Measurements from ENCODE around the gene CWC15.

Gene CWC15

DNA sequence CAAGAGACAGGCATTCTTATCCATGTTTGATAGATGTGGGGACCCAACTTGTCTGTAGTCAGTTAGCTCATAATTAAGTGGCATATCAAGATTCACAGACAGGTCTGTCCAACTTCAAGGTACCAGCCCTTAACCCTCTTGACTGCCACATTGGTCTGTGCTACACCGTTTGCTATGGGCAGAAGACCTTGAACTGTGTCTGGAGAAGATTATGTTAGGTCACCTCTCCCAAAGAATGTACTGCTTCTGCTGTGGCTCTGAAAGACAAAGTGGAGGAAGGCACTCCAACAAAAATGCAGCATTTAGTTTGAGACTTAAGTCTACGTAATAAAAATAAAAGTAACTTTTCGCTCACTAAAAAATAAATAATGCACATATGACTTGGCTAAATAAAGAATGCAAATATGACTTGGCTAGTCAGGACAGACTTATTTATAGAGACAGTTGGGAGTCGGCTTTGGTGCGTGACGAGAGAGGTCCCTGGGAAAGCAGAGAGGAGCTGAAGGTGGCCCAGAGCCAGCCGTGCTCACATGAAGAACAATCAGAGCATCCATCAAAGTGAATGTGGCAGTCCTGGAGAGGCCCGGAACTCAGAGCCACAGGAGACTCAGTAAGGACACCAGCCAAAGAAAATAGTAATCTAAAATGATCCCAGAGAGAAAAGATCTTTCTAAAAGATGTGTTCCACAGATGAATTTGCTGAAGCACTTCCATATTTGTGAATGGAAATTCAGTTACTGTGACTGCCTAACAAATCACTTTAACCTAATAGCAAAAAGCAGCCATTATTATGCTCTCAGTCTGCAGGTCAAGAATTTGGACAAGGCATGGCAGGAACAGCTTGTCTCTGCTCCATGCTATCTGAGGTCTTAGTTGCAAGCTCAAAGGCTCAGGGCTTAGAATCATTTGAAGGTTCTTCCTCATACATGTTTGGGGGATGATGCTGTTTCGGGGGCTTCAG is 35.0 kb downstream of the CWC15 start:
- H3K4me3 ChIP-seq (ENCODE audit: low read depth, low read length) = no peak overlapping the region
- no peaks in the 10 kb centered on the region for H3K4me1 ChIP-seq (ENCODE audit: control insufficient read depth, insufficient read depth, low read length)
- no peak overlapping the region for H3K27ac ChIP-seq (ENCODE audit: extremely low read depth, low read depth, low read length)
- H3K36me3 ChIP-seq (ENCODE audit: control insufficient read depth in 2 of 2, insufficient read depth in 1 of 2, low read length in 2 of 2) = no peaks in the 10 kb centered on the region
- ChIA-PET CTCF (no interaction called here), POLR2A (no interaction called here)
- no peaks in the 10 kb centered on the region for H3K9me3 ChIP-seq (ENCODE audit: control insufficient read depth, insufficient read depth, low read depth, low read length)
- TF ChIP-seq KLF9 (tag by site-specific recombination; IDR thresholded peaks at IDR 0.05; ENCODE audit: low read depth) (no peak), PRDM6 (tag by site-specific recombination; IDR thresholded peaks at IDR 0.05) (no peak), OVOL3 (tag by site-specific recombination; IDR thresholded peaks at IDR 0.05) (peak; percentile 45; the same call in 1 of the 2 replicates), ZNF843 (tag by site-specific recombination; IDR thresholded peaks at IDR 0.05) (0 out of 2 replicates have a peak, but pooled peaks have one; percentile 20), ZBTB6 (tag by site-specific recombination; IDR thresholded peaks at IDR 0.05) (peak; percentile 51; the same call in 1 of the 2 replicates), ZBTB17 (tag by site-specific recombination; IDR thresholded peaks at IDR 0.05) (peak; percentile 84), ZNF610 (tag by site-specific recombination; IDR thresholded peaks at IDR 0.05; ENCODE audit: borderline replicate concordance) (0 out of 2 replicates have a peak, but pooled peaks have one; percentile 32), ZNF626 (tag by site-specific recombination; IDR thresholded peaks at IDR 0.05) (no peak), ZNF777 (tag by site-specific recombination; IDR thresholded peaks at IDR 0.05; ENCODE audit: borderline replicate concordance) (no peak), ZBTB20 (tag by site-specific recombination; IDR thresholded peaks at IDR 0.05) (no peak), ZNF155 (tag by site-specific recombination; IDR thresholded peaks at IDR 0.05) (no peak), ZNF776 (tag by site-specific recombination; IDR thresholded peaks at IDR 0.05; ENCODE audit: borderline replicate concordance) (no peak), KLF1 (tag by site-specific recombination; IDR thresholded peaks at IDR 0.05) (no peak), ZNF140 (tag by site-specific recombination; IDR thresholded peaks at IDR 0.05) (no peak), HOXA7 (CRISPR knock-in tag; IDR thresholded peaks at IDR 0.05; ENCODE audit: borderline replicate concordance) (no peak), ZIC2 (tag by site-specific recombination; IDR thresholded peaks at IDR 0.05) (peak; percentile 46), ZNF121 (tag by site-specific recombination; IDR thresholded peaks at IDR 0.05) (no peak), ZNF677 (tag by site-specific recombination; IDR thresholded peaks at IDR 0.05) (no peak), ZNF132 (tag by site-specific recombination; IDR thresholded peaks at IDR 0.05; ENCODE audit: borderline replicate concordance) (no peak), KLF17 (tag by site-specific recombination; IDR thresholded peaks at IDR 0.05) (no peak), GLIS1 (tag by site-specific recombination; IDR thresholded peaks at IDR 0.05) (peak; percentile 49; the same call in 1 of the 2 replicates), ZXDB (tag by site-specific recombination; IDR thresholded peaks at IDR 0.05) (0 out of 2 replicates have a peak, but pooled peaks have one; percentile 17), ZNF354C (tag by site-specific recombination; IDR thresholded peaks at IDR 0.05; ENCODE audit: borderline replicate concordance, low read depth) (no peak), ZNF548 (tag by site-specific recombination; IDR thresholded peaks at IDR 0.05) (no peak)
- TF ChIP-seq, protein P1, sequence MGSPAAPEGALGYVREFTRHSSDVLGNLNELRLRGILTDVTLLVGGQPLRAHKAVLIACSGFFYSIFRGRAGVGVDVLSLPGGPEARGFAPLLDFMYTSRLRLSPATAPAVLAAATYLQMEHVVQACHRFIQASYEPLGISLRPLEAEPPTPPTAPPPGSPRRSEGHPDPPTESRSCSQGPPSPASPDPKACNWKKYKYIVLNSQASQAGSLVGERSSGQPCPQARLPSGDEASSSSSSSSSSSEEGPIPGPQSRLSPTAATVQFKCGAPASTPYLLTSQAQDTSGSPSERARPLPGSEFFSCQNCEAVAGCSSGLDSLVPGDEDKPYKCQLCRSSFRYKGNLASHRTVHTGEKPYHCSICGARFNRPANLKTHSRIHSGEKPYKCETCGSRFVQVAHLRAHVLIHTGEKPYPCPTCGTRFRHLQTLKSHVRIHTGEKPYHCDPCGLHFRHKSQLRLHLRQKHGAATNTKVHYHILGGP (tag by site-specific recombination; IDR thresholded peaks at IDR 0.05) = no peak
- TF ChIP-seq, protein P2, sequence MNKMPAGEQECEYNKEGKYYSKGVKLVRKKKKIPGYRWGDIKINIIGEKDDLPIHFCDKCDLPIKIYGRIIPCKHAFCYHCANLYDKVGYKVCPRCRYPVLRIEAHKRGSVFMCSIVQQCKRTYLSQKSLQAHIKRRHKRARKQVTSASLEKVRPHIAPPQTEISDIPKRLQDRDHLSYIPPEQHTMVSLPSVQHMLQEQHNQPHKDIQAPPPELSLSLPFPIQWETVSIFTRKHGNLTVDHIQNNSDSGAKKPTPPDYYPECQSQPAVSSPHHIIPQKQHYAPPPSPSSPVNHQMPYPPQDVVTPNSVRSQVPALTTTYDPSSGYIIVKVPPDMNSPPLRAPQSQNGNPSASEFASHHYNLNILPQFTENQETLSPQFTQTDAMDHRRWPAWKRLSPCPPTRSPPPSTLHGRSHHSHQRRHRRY (tag by site-specific recombination; IDR thresholded peaks at IDR 0.05) = no peak
- TF ChIP-seq, protein P3, sequence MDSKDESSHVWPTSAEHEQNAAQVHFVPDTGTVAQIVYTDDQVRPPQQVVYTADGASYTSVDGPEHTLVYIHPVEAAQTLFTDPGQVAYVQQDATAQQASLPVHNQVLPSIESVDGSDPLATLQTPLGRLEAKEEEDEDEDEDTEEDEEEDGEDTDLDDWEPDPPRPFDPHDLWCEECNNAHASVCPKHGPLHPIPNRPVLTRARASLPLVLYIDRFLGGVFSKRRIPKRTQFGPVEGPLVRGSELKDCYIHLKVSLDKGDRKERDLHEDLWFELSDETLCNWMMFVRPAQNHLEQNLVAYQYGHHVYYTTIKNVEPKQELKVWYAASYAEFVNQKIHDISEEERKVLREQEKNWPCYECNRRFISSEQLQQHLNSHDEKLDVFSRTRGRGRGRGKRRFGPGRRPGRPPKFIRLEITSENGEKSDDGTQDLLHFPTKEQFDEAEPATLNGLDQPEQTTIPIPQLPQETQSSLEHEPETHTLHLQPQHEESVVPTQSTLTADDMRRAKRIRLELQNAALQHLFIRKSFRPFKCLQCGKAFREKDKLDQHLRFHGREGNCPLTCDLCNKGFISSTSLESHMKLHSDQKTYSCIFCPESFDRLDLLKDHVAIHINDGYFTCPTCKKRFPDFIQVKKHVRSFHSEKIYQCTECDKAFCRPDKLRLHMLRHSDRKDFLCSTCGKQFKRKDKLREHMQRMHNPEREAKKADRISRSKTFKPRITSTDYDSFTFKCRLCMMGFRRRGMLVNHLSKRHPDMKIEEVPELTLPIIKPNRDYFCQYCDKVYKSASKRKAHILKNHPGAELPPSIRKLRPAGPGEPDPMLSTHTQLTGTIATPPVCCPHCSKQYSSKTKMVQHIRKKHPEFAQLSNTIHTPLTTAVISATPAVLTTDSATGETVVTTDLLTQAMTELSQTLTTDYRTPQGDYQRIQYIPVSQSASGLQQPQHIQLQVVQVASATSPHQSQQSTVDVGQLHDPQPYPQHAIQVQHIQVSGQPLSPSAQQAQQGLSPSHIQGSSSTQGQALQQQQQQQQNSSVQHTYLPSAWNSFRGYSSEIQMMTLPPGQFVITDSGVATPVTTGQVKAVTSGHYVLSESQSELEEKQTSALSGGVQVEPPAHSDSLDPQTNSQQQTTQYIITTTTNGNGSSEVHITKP (tag by site-specific recombination; IDR thresholded peaks at IDR 0.05) = 0 out of 2 replicates have a peak, but pooled peaks have one; percentile 15

Measured in HEK293 (cell line).